HG03280 (cell line): ENCODE results near the gene LRRFIP1.

Experiments
- ATAC-seq: cut with Tn5 transposase; IDR thresholded peaks from one replicate; pipeline ENCODE4 v1.9.1; 2021; ENCODE audit warnings: mild to moderate bottlenecking, moderate library complexity; ENCODE audit not compliant: unreplicated experiment

LRRFIP1 gene

DNA sequence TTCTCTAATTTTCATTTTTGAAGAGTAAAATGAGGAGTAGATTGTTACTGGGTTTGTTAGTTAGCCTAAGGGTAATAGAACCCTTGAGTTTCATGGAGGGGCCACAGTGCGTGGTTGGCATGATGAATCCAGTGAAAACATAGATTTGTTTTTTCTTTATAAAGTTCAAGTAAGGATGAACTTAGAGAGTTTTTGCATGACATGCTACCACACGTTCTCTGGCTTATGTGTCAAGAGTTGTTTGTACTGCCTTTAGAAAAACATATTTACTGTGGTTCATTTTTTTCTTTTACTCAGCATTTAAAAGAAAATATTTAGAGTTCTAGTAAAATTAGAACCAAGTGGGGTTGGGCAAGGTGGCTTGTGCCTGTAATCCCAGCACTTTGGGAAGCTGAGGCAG lies 193.0 kb downstream of the LRRFIP1 start:
- no peak for ATAC-seq

DNA sequence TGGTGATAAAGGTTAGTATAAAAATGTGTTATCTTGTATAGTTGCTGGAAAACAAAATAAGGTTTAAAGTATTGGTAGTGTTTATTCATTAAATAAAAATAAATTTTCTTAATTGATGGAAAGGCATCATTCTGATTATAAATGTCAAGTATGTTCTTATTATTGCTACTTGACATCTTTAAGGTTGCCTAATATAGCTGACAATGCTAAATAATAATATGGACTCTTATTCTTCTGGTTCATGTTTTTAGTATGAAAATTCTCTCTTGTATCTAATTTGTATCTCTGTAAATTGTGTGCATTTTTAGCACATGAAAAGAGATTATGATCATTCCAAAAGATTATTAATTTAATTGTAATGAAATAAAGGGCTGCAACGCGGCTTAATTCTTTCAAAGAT lies 196.2 kb downstream of the LRRFIP1 start:
- no peak for ATAC-seq

DNA sequence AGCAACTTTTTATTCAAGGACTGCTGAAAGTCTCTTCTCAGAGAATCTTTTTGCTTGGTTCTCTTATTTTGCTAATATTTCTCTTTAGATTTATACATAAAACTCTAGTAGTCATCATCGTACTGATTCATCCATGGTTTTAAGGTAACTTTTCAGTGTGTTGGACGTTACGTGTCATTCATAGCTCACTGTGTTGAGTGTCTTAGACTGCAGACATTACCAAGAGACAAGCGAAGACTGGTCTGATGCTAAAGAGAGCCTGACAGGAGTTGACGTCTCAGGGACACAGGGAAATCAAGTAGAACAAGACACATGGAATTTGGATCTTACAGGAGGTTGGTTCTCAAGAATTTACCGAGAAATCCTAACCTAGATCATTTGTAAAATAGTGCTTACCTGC lies 196.7 kb downstream of the LRRFIP1 start:
- ATAC-seq, result no peak

DNA sequence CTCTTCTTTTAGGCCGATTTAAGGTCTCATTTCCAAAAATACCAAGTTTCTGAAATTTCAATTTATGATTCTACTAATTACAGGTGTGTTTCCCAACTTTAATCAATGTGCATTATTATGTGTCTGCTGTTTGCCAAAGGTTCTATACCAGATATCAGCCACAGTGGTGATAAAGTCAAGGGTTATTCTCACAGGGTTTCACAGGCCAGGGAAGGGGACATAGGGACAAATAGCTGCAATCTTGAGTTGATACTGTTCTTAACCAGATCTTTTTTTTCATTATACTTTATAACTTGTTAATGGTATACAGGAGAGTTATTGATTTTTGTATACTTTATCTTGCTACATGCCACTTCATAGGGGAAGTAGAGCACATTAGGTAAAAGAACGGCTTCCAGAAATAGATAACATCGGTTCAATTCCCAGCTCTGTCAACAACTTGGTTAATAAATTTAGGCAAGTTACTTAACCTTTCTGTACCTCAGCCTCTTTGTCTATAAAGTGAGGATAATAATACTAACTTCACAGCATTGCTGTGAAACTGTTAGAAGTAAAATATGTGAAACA lies 200.1 kb downstream of the LRRFIP1 start:
- no peak for ATAC-seq
